Right lobe of liver (tissue), 6 donors: ENCODE measurements around the gene RPL28. TPM values are rescaled to one million over a fixed set of nuclear protein-coding genes. Genes with fewer than 3 reads are reported as not detected.

Experiments
- ATAC-seq, 4 donors: fragments of 200-7000 bp; cut with Tn5 transposase; one replicate each; pipeline ENCODE4 v1.9.1; 2020; ENCODE audit warnings: mild to moderate bottlenecking in 4 of 4, moderate library complexity in 4 of 4
- DNase-seq, 3 donors: peaks; one replicate each; pipeline ENCODE4 v3.0.0-alpha.2; 2020
- H3K27ac ChIP-seq, 3 donors: fragments of 200-600 bp; one replicate each; pipeline ENCODE4 v1.8.0; 2022
- H3K27me3 ChIP-seq, 2 donors: fragments of 200-600 bp; one replicate each; pipeline ENCODE4 v1.8.0; 2022
- H3K36me3 ChIP-seq, 4 donors: fragments of 200-600 bp; sonication (generic) in 1 of 4; one replicate each; pipeline versions ENCODE4 v1.5.1 to v1.8.0; 2017 to 2022; ENCODE audit warnings: control low read depth in 1 of 4
- H3K4me1 ChIP-seq, 4 donors: fragments of 200-600 bp; sonication (generic) in 1 of 4; one replicate each; pipeline versions ENCODE4 v1.5.1 to v1.8.0; 2017 to 2022; ENCODE audit warnings: control low read depth in 1 of 4
- H3K4me3 ChIP-seq, 3 donors: fragments of 200-600 bp; one replicate each; pipeline ENCODE4 v1.8.0; 2022
- H3K9me3 ChIP-seq, 4 donors: fragments of 200-600 bp; sonication (generic) in 1 of 4; one replicate each; pipeline versions ENCODE4 v1.5.1 to v1.8.0; 2017 to 2022; ENCODE audit warnings: control low read depth in 1 of 4
- CTCF ChIP-seq, 4 donors: fragments of 200-600 bp in 3 of 4; fragments of 450-650 bp in 1 of 4; IDR thresholded peaks; one replicate each; pipeline versions ENCODE4 v1.5.1 to v1.8.0; 2016 to 2022; ENCODE audit warnings: antibody characterized with exemption in 4 of 4, mild to moderate bottlenecking in 2 of 4
- POLR2A ChIP-seq: fragments of 450-650 bp; IDR thresholded peaks from one replicate; pipeline ENCODE4 v1.6.1; 2017; ENCODE audit warnings: antibody characterized with exemption, mild to moderate bottlenecking
- WGBS: methylation state at CpG from one replicate; pipeline ENCODE4 v1.1.6; 2018; ENCODE audit warnings: low coverage, low lambda C conversion rate; ENCODE audit not compliant: insufficient coverage; ENCODE audit errors: missing lambda C conversion rate; 5-methylcytosine and 5-hydroxymethylcytosine counted together
- intact Hi-C, 2 donors: fragments of 100-400 bp; cut with DNase I; formaldehyde crosslinking; loops; one replicate each; pipeline versions ENCODE4 v1.11.2 to v1.14.1; 2022
- total RNA-seq, 6 experiments: library from RNA; depleted of rRNA in 2 of 6; stranded (reverse); fragments of >200 nt in 2 of 6; fragmentation: NEBNext Ultra II Directional in 3 of 6; extraction: Animal tissue kit (Norgen Biotek cat#: 25700) in 3 of 6; gene quantifications; one replicate each; pipeline versions ENCODE4 v1.1.0 to v1.2.4, GENCODE V29; 2016 to 2023
- donor health status: DM: no; HTN: yes; CAD: no.
- donor health status: DM: no; HTN: no; CAD: no.
- donor health status: DM: no; HTN: no; CAD: no.
- donor health status: DM: no; HTN: yes; CAD: no.
- donor health status: DM: no; HTN: yes; CAD: no.

Gene RPL28
- total RNA-seq, 6 experiments from 2014 or later = 305 to 530 (median 455) TPM

GRCh38 chr19:55339889-55340783, 45.6 kb upstream of the RPL28 start:
- Histone ChIP-seq H3K4me1 (peaks cover 0 to 12% (median under 1%) of the 10 kb centered on the region in 4 donors), H3K27me3 (no peaks in the 10 kb centered on the region), H3K4me3 (peak overlapping the region; percentile 54 to 66 (median 64)), H3K9me3 (no peaks in the 10 kb centered on the region), H3K36me3 (no peaks in the 10 kb centered on the region), H3K27ac (peak overlapping the region; percentile 67 to 75 (median 74))
- intact Hi-C loops = no loop called here
- DNase-seq = peak in 2 of 3 donors; percentile 38 to 55
- TF ChIP-seq POLR2A (peak; percentile 88), CTCF (IDR thresholded peaks at IDR 0.05) (no peak)
- ATAC-seq = no peak
- 10% methylated on average over 19 of the region's 44 CpGs for WGBS

- intact Hi-C loops = no loop called here
- DNase-seq = no peak
- Histone ChIP-seq H3K9me3 (no peaks in the 10 kb centered on the region), H3K27ac (no peak overlapping the region), H3K4me3 (peak overlapping the region in 2 of 3 donors; percentile 64 to 66), H3K4me1 (peaks cover 0 to 12% (median under 1%) of the 10 kb centered on the region in 4 donors), H3K27me3 (no peaks in the 10 kb centered on the region), H3K36me3 (no peaks in the 10 kb centered on the region)
- 4% methylated on average over 23 of the region's 24 CpGs for WGBS
- TF ChIP-seq POLR2A = no peak
- TF ChIP-seq CTCF (IDR thresholded peaks at IDR 0.05) = no peak
- no peak for ATAC-seq
Observed at GRCh38 chr19:55340784-55341147, 45.0 kb upstream of the RPL28 start.

GRCh38 chr19:55341171-55341588, 44.6 kb upstream of the RPL28 start:
- ATAC-seq = no peak
- DNase-seq = peak in 1 of 3 donors; percentile 72
- Histone ChIP-seq H3K4me3 (peak overlapping the region in 2 of 3 donors; percentile 5 to 64), H3K27ac (no peak overlapping the region), H3K27me3 (no peaks in the 10 kb centered on the region), H3K9me3 (no peaks in the 10 kb centered on the region), H3K4me1 (peaks cover 0 to 12% (median under 1%) of the 10 kb centered on the region in 4 donors), H3K36me3 (no peaks in the 10 kb centered on the region)
- 0% methylated on average over 7 of the region's 15 CpGs for WGBS
- TF ChIP-seq POLR2A (no peak), CTCF (IDR thresholded peaks at IDR 0.05) (no peak)
- intact Hi-C loops = no loop called here

- Histone ChIP-seq H3K9me3 (no peaks in the 10 kb centered on the region), H3K4me3 (no peak overlapping the region)
- no peak for ATAC-seq
Observed at GRCh38 chr19:55341595-55342531, 43.9 kb upstream of the RPL28 start.

More at GRCh38 chr19:55341595-55342531, 43.9 kb upstream of the RPL28 start:
- no peak for TF ChIP-seq CTCF (IDR thresholded peaks at IDR 0.05)
- no peak for TF ChIP-seq POLR2A
- DNase-seq = peak in 1 of 3 donors; percentile 19
- Histone ChIP-seq H3K27me3 (no peaks in the 10 kb centered on the region), H3K27ac (no peak overlapping the region), H3K36me3 (no peaks in the 10 kb centered on the region), H3K4me1 (peaks cover 0 to 12% (median under 1%) of the 10 kb centered on the region in 4 donors)
- intact Hi-C loops = no loop called here
- 100% methylated on average over 4 of the region's 50 CpGs for WGBS
